ENCODE measurements around the gene PIF1.

PIF1 gene, protein sequence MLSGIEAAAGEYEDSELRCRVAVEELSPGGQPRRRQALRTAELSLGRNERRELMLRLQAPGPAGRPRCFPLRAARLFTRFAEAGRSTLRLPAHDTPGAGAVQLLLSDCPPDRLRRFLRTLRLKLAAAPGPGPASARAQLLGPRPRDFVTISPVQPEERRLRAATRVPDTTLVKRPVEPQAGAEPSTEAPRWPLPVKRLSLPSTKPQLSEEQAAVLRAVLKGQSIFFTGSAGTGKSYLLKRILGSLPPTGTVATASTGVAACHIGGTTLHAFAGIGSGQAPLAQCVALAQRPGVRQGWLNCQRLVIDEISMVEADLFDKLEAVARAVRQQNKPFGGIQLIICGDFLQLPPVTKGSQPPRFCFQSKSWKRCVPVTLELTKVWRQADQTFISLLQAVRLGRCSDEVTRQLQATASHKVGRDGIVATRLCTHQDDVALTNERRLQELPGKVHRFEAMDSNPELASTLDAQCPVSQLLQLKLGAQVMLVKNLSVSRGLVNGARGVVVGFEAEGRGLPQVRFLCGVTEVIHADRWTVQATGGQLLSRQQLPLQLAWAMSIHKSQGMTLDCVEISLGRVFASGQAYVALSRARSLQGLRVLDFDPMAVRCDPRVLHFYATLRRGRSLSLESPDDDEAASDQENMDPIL

GRCh38 chr15:64825431-64826294 is at the start of gene PIF1:
PIF1 (minus strand) TSS chr15:64825647; CDS start chr15:64824335, 1,312 bp downstream.
- Histone ChIP-seq H3K36me3 (peaks cover 6% of the 10 kb centered on the region), H3K27ac (peak within 1 kb of the TSS; percentile 51), H3K27me3 (peaks cover 30% of the 10 kb centered on the region), H3K4me3 (ENCODE audit: low read depth in 1 of 2, low read length in 1 of 2) (peak within 1 kb of the TSS; percentile 63 to 66), H3K9me3 (no peaks in the 10 kb centered on the region), H3K4me1 (ENCODE audit: control insufficient read depth in 1 of 2, insufficient read depth in 1 of 2, low read depth in 1 of 2, low read length in 1 of 2) (peaks cover 28 to 30% of the 10 kb centered on the region in 2 experiments)
- peak; percentile 32 for TF ChIP-seq CTCF (IDR thresholded peaks at IDR 0.05)

DNA sequence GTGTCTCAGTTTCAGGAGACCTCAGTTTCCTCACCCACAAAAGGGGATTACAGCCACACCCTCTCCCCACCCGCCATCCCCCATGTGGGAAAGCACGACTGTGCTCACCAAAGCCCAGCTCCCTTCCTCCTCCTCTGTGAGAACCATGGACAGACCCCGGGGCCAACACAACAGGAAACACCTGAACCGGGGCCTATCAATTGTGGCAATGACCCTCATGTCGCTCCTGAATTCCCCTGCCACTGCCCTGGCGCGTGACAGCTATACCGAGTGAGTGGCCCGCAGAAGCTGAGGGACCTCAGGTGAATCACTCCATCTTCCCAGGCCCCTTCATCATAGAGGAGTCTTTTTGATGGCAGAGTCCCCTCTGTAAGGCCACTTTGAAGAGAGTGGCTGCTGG is 44.9 kb upstream of the PIF1 start:
- peaks cover 46 to 55% of the 10 kb centered on the region in 2 experiments for H3K4me1 ChIP-seq (ENCODE audit: control insufficient read depth in 1 of 2, insufficient read depth in 1 of 2, low read depth in 1 of 2, low read length in 1 of 2)
- H3K27me3 ChIP-seq: no peaks in the 10 kb centered on the region
- no peak for TF ChIP-seq CTCF (IDR thresholded peaks at IDR 0.05)
- H3K27ac ChIP-seq: peak overlapping the region; percentile 81
- H3K9me3 ChIP-seq: no peaks in the 10 kb centered on the region
- H3K36me3 ChIP-seq: peaks cover 25% of the 10 kb centered on the region
- no peak overlapping the region for H3K4me3 ChIP-seq (ENCODE audit: low read depth in 1 of 2, low read length in 1 of 2)

GRCh38 chr15:64869501-64869900 is 44.1 kb upstream of the PIF1 start:
- no peak for TF ChIP-seq CTCF (IDR thresholded peaks at IDR 0.05)
- H3K4me1 ChIP-seq (ENCODE audit: control insufficient read depth in 1 of 2, insufficient read depth in 1 of 2, low read depth in 1 of 2, low read length in 1 of 2): peaks cover 46 to 52% of the 10 kb centered on the region in 2 experiments
- no peaks in the 10 kb centered on the region for H3K27me3 ChIP-seq
- H3K4me3 ChIP-seq (ENCODE audit: low read depth in 1 of 2, low read length in 1 of 2): no peak overlapping the region
- peak overlapping the region; percentile 81 for H3K27ac ChIP-seq
- peaks cover 34% of the 10 kb centered on the region for H3K36me3 ChIP-seq
- no peaks in the 10 kb centered on the region for H3K9me3 ChIP-seq

GRCh38 chr15:64865998-64866520 is 40.6 kb upstream of the PIF1 start:
- Histone ChIP-seq H3K9me3 (no peaks in the 10 kb centered on the region), H3K27me3 (no peaks in the 10 kb centered on the region), H3K4me1 (ENCODE audit: control insufficient read depth in 1 of 2, insufficient read depth in 1 of 2, low read depth in 1 of 2, low read length in 1 of 2) (peaks cover 23 to 25% of the 10 kb centered on the region in 2 experiments), H3K27ac (peak overlapping the region; percentile 56), H3K36me3 (peaks cover 62% of the 10 kb centered on the region), H3K4me3 (ENCODE audit: low read depth in 1 of 2, low read length in 1 of 2) (no peak overlapping the region)
- TF ChIP-seq CTCF (IDR thresholded peaks at IDR 0.05): no peak
